H1 (cell line): Measurements from ENCODE around the gene SNTG2. TPM values are rescaled to one million over a fixed set of nuclear protein-coding genes. Genes with fewer than 3 reads are reported as not detected.

Experiments used
- CTCF ChIA-PET: fragments of 300-600 bp; sonication (Branson Sonifier 250); formaldehyde crosslinking; loops from one replicate; lab custom pipeline; 2021; ENCODE audit not compliant: partially characterized antibody; lab: Charles Lee
- POLR2A ChIA-PET: fragments of 300-600 bp; sonication (Branson Sonifier 250); formaldehyde crosslinking; loops from one replicate; lab custom pipeline; 2021; ENCODE audit warnings: inconsistent platforms; ENCODE audit not compliant: partially characterized antibody; lab: Charles Lee
- DNase-seq, 2 experiments: peaks; one replicate each; pipeline versions ENCODE4 v3.0.0 to v3.0.0-alpha.2; 2010 to 2022; ENCODE audit warnings: low spot score in 2 of 2, low read depth in 1 of 2, mixed read lengths in 1 of 2
- FAIRE-seq: peaks from 2 replicates; lab custom pipeline; 2011; peaks lifted over from hg19 to GRCh38; lab: Jason Lieb, UNC
- H2AFZ ChIP-seq: 2 replicates; pipeline ENCODE4 v1.8.1; 2012; ENCODE audit warnings: low read length, inconsistent platforms
- H2AK5ac ChIP-seq: 2 replicates; pipeline ENCODE4 v1.6.1; 2013; ENCODE audit warnings: low read depth, low read length
- H2BK120ac ChIP-seq: replicated peaks from 2 replicates; pipeline ENCODE3; 2013; ENCODE audit warnings: low read depth, low read length, inconsistent platforms
- H2BK12ac ChIP-seq: 2 replicates; pipeline ENCODE4 v1.6.1; 2013; ENCODE audit warnings: low read depth, low read length
- H2BK15ac ChIP-seq: 2 replicates; pipeline ENCODE4 v1.6.1; 2013; ENCODE audit warnings: low read length
- H2BK20ac ChIP-seq: 2 replicates; pipeline ENCODE4 v1.6.1; 2013; ENCODE audit warnings: low read length
- H2BK5ac ChIP-seq: 2 replicates; pipeline ENCODE4 v1.6.1; 2013; ENCODE audit warnings: low read depth, low read length
- H3K14ac ChIP-seq: 2 replicates; pipeline ENCODE4 v1.6.1; 2013; ENCODE audit warnings: inconsistent platforms; ENCODE audit not compliant: insufficient read length
- H3K18ac ChIP-seq: 2 replicates; pipeline ENCODE4 v1.6.1; 2013; ENCODE audit warnings: low read length; ENCODE audit errors: extremely low read depth
- H3K23ac ChIP-seq: 2 replicates; pipeline ENCODE4 v1.6.1; 2013; ENCODE audit warnings: inconsistent platforms; ENCODE audit not compliant: insufficient read length
- H3K23me2 ChIP-seq: 2 replicates; pipeline ENCODE4 v1.6.1; 2013; ENCODE audit warnings: low read depth, low read length
- H3K27ac ChIP-seq: 2 replicates; pipeline ENCODE4 v1.6.1; 2011; ENCODE audit warnings: low read depth, low read length, inconsistent platforms
- H3K27me3 ChIP-seq, 4 experiments: replicated peaks in 1 of 4; 1 replicate in 1 of 4; 2 replicates in 3 of 4; pipeline versions ENCODE4 v1.6.1 to v1.8.1; 2011 to 2013; ENCODE audit warnings: low read length in 3 of 4, mild to moderate bottlenecking in 3 of 4, inconsistent platforms in 2 of 4, mixed read lengths in 2 of 4, moderate library complexity in 1 of 4; ENCODE audit not compliant: control insufficient read depth in 3 of 4, insufficient read depth in 3 of 4; ENCODE audit errors: extremely low read depth in 1 of 4
- H3K36me3 ChIP-seq, 4 experiments: 2 replicates each; pipeline versions ENCODE4 v1.6.1 to v1.8.1; 2011 to 2013; ENCODE audit warnings: mild to moderate bottlenecking in 4 of 4, low read length in 3 of 4, moderate library complexity in 2 of 4, control low read depth in 1 of 4, inconsistent platforms in 1 of 4; ENCODE audit not compliant: insufficient read depth in 4 of 4, control insufficient read depth in 2 of 4
- H3K4ac ChIP-seq: replicated peaks from 2 replicates; pipeline ENCODE3; 2013; ENCODE audit warnings: low read length, low read depth, mixed read lengths, inconsistent platforms; ENCODE audit not compliant: insufficient read length
- H3K4me1 ChIP-seq, 4 experiments: replicated peaks in 1 of 4; 1 replicate in 1 of 4; 2 replicates in 3 of 4; pipeline versions ENCODE4 v1.6.1 to v1.8.1; 2011 to 2013; ENCODE audit warnings: low read length in 3 of 4, inconsistent platforms in 2 of 4, mixed read lengths in 1 of 4; ENCODE audit not compliant: insufficient read depth in 4 of 4, control insufficient read depth in 3 of 4
- H3K4me2 ChIP-seq, 2 experiments: 2 replicates each; pipeline versions ENCODE4 v1.6.1 to v1.8.1; 2011 to 2013; ENCODE audit warnings: low read depth in 2 of 2, low read length in 2 of 2, control low read depth in 1 of 2, inconsistent platforms in 1 of 2, mild to moderate bottlenecking in 1 of 2; ENCODE audit not compliant: insufficient read depth in 1 of 2
- H3K4me3 ChIP-seq, 4 experiments: fragments of 200-600, 300-600 bp in 1 of 4; sonication (generic), shearing (Covaris generic), sonication (Bioruptor Twin) in 1 of 4; 2 replicates each; pipeline versions ENCODE4 v1.5.1 to v1.8.1; 2011 to 2016; ENCODE audit warnings: low read length in 4 of 4, low read depth in 3 of 4, control low read depth in 2 of 4, inconsistent platforms in 2 of 4, mild to moderate bottlenecking in 2 of 4, mixed read lengths in 1 of 4, moderate library complexity in 1 of 4; ENCODE audit not compliant: insufficient read depth in 2 of 4; ENCODE audit errors: extremely low read depth in 1 of 4
- H3K56ac ChIP-seq: replicated peaks from 2 replicates; pipeline ENCODE3; 2013; ENCODE audit warnings: low read depth, mild to moderate bottlenecking, mixed read lengths, low read length, inconsistent platforms; ENCODE audit not compliant: insufficient read length
- H3K79me1 ChIP-seq: 2 replicates; pipeline ENCODE4 v1.6.1; 2013; ENCODE audit warnings: low read depth, low read length, control low read depth
- H3K79me2 ChIP-seq, 2 experiments: 2 replicates each; pipeline versions ENCODE4 v1.6.1 to v1.8.1; 2012 to 2013; ENCODE audit warnings: low read length in 2 of 2, mild to moderate bottlenecking in 2 of 2, inconsistent platforms in 1 of 2; ENCODE audit not compliant: insufficient read depth in 2 of 2, control insufficient read depth in 1 of 2
- H3K9ac ChIP-seq, 4 experiments: replicated peaks in 1 of 4; 1 replicate in 1 of 4; 2 replicates in 3 of 4; pipeline versions ENCODE4 v1.6.1 to v1.8.1; 2011 to 2013; ENCODE audit warnings: low read depth in 3 of 4, low read length in 3 of 4, control low read depth in 2 of 4, mild to moderate bottlenecking in 2 of 4, moderate library complexity in 2 of 4, inconsistent platforms in 1 of 4; ENCODE audit errors: extremely low read depth in 1 of 4
- H3K9me3 ChIP-seq, 2 experiments: 2 replicates each; pipeline versions ENCODE4 v1.6.1 to v1.8.1; 2012 to 2013; ENCODE audit warnings: mild to moderate bottlenecking in 2 of 2, moderate library complexity in 2 of 2, control low read depth in 1 of 2, inconsistent platforms in 1 of 2, low read depth in 1 of 2, low read length in 1 of 2, mixed read lengths in 1 of 2; ENCODE audit not compliant: insufficient read depth in 2 of 2
- H4K20me1 ChIP-seq, 2 experiments: replicated peaks in 1 of 2; 2 replicates each; pipeline versions ENCODE3 to v1.8.1; 2011 to 2013; ENCODE audit warnings: inconsistent platforms in 2 of 2, low read length in 2 of 2, mild to moderate bottlenecking in 1 of 2; ENCODE audit not compliant: insufficient read depth in 2 of 2, control insufficient read depth in 1 of 2
- H4K5ac ChIP-seq: 2 replicates; pipeline ENCODE4 v1.6.1; 2013; ENCODE audit warnings: low read length, low read depth, mixed read lengths, inconsistent platforms; ENCODE audit not compliant: insufficient read length
- H4K8ac ChIP-seq: 2 replicates; pipeline ENCODE4 v1.8.0; 2013; ENCODE audit warnings: mild to moderate bottlenecking, moderate library complexity, low read length, inconsistent platforms; ENCODE audit not compliant: insufficient read depth; ENCODE audit errors: extremely low read depth
- H4K91ac ChIP-seq: replicated peaks from 2 replicates; pipeline ENCODE3; 2013; ENCODE audit warnings: low read length, mixed read lengths, inconsistent platforms; ENCODE audit not compliant: insufficient read length
- ATF3 ChIP-seq: IDR thresholded peaks from 2 replicates; pipeline ENCODE4 v1.6.1; 2011; ENCODE audit warnings: low read depth, mild to moderate bottlenecking, low read length; ENCODE audit not compliant: insufficient read depth
- CEBPB ChIP-seq: IDR thresholded peaks from 2 replicates; pipeline ENCODE4 v1.6.1; 2012; ENCODE audit warnings: low read depth, low read length
- KDM1A ChIP-seq: fragments of 200-600, 300-600 bp; sonication (generic); IDR thresholded peaks from 2 replicates; pipeline ENCODE4 v1.7.1; 2016; ENCODE audit warnings: mild to moderate bottlenecking, low read length, borderline replicate concordance
- MAFK ChIP-seq: IDR thresholded peaks from 2 replicates; pipeline ENCODE4 v1.6.1; 2012; ENCODE audit warnings: low read depth, mild to moderate bottlenecking, improper control_type of control experiment, low read length
- PHF8 ChIP-seq: fragments of 200-600 bp; sonication (generic); conservative IDR thresholded peaks from 2 replicates; pipeline ENCODE4 v1.7.1; 2012; ENCODE audit warnings: low read depth, mild to moderate bottlenecking, inconsistent platforms, low read length, moderate library complexity
- RAD21 ChIP-seq, 2 experiments: IDR thresholded peaks in 1 of 2; conservative IDR thresholded peaks in 1 of 2; 2 replicates each; pipeline ENCODE4 v1.6.1; 2011; ENCODE audit warnings: low read depth in 2 of 2, low read length in 2 of 2, improper control_type of control experiment in 1 of 2, inconsistent platforms in 1 of 2, mild to moderate bottlenecking in 1 of 2, moderate library complexity in 1 of 2
- SIN3A ChIP-seq, 2 experiments: IDR thresholded peaks in 1 of 2; conservative IDR thresholded peaks in 1 of 2; 2 replicates each; pipeline ENCODE4 v1.6.1; 2011 to 2012; ENCODE audit warnings: low read length in 2 of 2, improper control_type of control experiment in 1 of 2, low read depth in 1 of 2, mild to moderate bottlenecking in 1 of 2
- SRF ChIP-seq: IDR thresholded peaks from 2 replicates; pipeline ENCODE4 v1.6.1; 2011; ENCODE audit warnings: mild to moderate bottlenecking, low read depth, low read length, moderate library complexity
- SUZ12 ChIP-seq: fragments of 200-600 bp; sonication (generic); IDR thresholded peaks from 2 replicates; pipeline ENCODE4 v1.6.1; 2012; ENCODE audit warnings: mild to moderate bottlenecking, inconsistent platforms, low read length, moderate library complexity, mixed read lengths
- TEAD4 ChIP-seq: IDR thresholded peaks from 2 replicates; pipeline ENCODE4 v1.6.1; 2012; ENCODE audit warnings: low read depth, low read length, inconsistent platforms, mixed read lengths
- USF2 ChIP-seq: IDR thresholded peaks from 2 replicates; pipeline ENCODE4 v1.6.1; 2011; ENCODE audit warnings: low read length, improper control_type of control experiment
- YY1 ChIP-seq: IDR thresholded peaks from 2 replicates; pipeline ENCODE4 v1.6.1; 2011; ENCODE audit warnings: low read depth, mild to moderate bottlenecking, low read length
- WGBS, 2 experiments: shearing (Covaris generic) in 1 of 2; methylation state at CpG; one replicate each; pipeline versions ENCODE4 v1.1.6 to v1.1.7; 2013 to 2015; ENCODE audit warnings: low lambda C conversion rate in 2 of 2, mixed read lengths in 2 of 2, inconsistent platforms in 1 of 2, low coverage in 1 of 2, missing lambda C conversion rate in 1 of 2; ENCODE audit not compliant: insufficient replicate concordance in 2 of 2, insufficient coverage in 1 of 2, insufficient read length in 1 of 2; ENCODE audit errors: extremely low coverage in 1 of 2, missing lambda C conversion rate in 1 of 2; 5-methylcytosine and 5-hydroxymethylcytosine counted together
- polyA plus RNA-seq, 7 experiments: library from polyadenylated mRNA; depleted of rRNA in 3 of 7; stranded (reverse) in 5 of 7; unstranded in 2 of 7; fragments of >200 nt in 5 of 7; fragments of 200-250 nt in 2 of 7; gene quantifications; 1 replicate in 5 of 7; 2 replicates in 1 of 7; 4 replicates in 1 of 7; pipeline versions ENCODE4 v1.2.1 to v1.2.3, GENCODE V29; 2011 to 2013; ENCODE audit warnings: missing spikeins in 2 of 7, mixed read lengths in 2 of 7
- total RNA-seq: library from RNA; stranded (reverse); fragmentation: NEBNext Ultra II Directional; extraction: Animal tissue kit (Norgen Biotek cat#: 25700); gene quantifications from 2 replicates; pipeline ENCODE4 v1.2.1, GENCODE V29; 2021

Gene SNTG2
- total and polyA plus RNA-seq, 2 of the 8 experiments (the other 6 are each of a cell fraction or from before 2014, with no cell fraction given) = 6.6 to 18.1 TPM

GRCh38 chr2:1088940-1089339 is 138.3 kb downstream of the SNTG2 start:
- H3K4me1 ChIP-seq = no peaks in the 10 kb centered on the region
- H3K9ac ChIP-seq = no peak overlapping the region
- H3K9me3 ChIP-seq = no peaks in the 10 kb centered on the region; a peak in 1 of 4 replicates
- H3K79me2 ChIP-seq = no peaks in the 10 kb centered on the region
- WGBS, 2 experiments = 89% methylated on average over 4 of the region's 4 CpGs; no CpG with 5 or more reads in 1 of the 2 experiments
- peaks cover 0 to 11% (median 6%) of the 10 kb centered on the region in 4 experiments; a peak in 5 of 8 replicates for H3K36me3 ChIP-seq
- no peaks in the 10 kb centered on the region for H3K23me2 ChIP-seq
- no peak overlapping the region for H2BK15ac ChIP-seq
- POLR2A ChIA-PET = no interaction called here
- H4K91ac ChIP-seq = no peak overlapping the region
- H2BK20ac ChIP-seq = no peak overlapping the region
- H2BK120ac ChIP-seq = no peak overlapping the region
- no peaks in the 10 kb centered on the region; the same call in 1 of the 2 replicates for H3K79me1 ChIP-seq
- no peak overlapping the region for H3K14ac ChIP-seq
- no peak overlapping the region for H3K4ac ChIP-seq
- H4K8ac ChIP-seq = no peak overlapping the region
- H3K27me3 ChIP-seq = no peaks in the 10 kb centered on the region
- peaks cover 1 to 3% of the 10 kb centered on the region in 2 experiments for H4K20me1 ChIP-seq
- H3K56ac ChIP-seq = no peak overlapping the region
- no peak overlapping the region for H3K4me2 ChIP-seq
- no peak overlapping the region for H3K27ac ChIP-seq
- H2BK12ac ChIP-seq = no peak overlapping the region
- H2AK5ac ChIP-seq = no peak overlapping the region
- no peak overlapping the region for H3K4me3 ChIP-seq
- no peak overlapping the region for H2AFZ ChIP-seq
- H2BK5ac ChIP-seq = no peak overlapping the region
- no peak overlapping the region for H3K18ac ChIP-seq
- CTCF ChIA-PET = no interaction called here
- no peak overlapping the region for H4K5ac ChIP-seq
- H3K23ac ChIP-seq = no peak overlapping the region
- peak; percentile 13 for FAIRE-seq
- DNase-seq = no peak
- TF ChIP-seq SUZ12 (no peak), USF2 (no peak), SRF (no peak), YY1 (no peak), PHF8 (no peak), RAD21 (IDR thresholded peaks at IDR 0.05 in 1 of 2, conservative IDR thresholded peaks at IDR 0.05 in 1 of 2; ENCODE audit: low read depth in 2 of 2, low read length in 2 of 2) (no peak), ATF3 (no peak), MAFK (no peak), KDM1A (no peak), CEBPB (no peak), SIN3A (conservative IDR thresholded peaks at IDR 0.05 in 1 of 2, IDR thresholded peaks at IDR 0.05 in 1 of 2; ENCODE audit: low read depth in 1 of 2, low read length in 2 of 2) (no peak), TEAD4 (no peak)
